T-helper 9 cell (primary cell): Measurements from ENCODE around the gene PRSS57.

Source experiments
- DNase-seq: peaks from one replicate; pipeline ENCODE4 v3.0.0-alpha.2; 2020

Gene PRSS57

DNA sequence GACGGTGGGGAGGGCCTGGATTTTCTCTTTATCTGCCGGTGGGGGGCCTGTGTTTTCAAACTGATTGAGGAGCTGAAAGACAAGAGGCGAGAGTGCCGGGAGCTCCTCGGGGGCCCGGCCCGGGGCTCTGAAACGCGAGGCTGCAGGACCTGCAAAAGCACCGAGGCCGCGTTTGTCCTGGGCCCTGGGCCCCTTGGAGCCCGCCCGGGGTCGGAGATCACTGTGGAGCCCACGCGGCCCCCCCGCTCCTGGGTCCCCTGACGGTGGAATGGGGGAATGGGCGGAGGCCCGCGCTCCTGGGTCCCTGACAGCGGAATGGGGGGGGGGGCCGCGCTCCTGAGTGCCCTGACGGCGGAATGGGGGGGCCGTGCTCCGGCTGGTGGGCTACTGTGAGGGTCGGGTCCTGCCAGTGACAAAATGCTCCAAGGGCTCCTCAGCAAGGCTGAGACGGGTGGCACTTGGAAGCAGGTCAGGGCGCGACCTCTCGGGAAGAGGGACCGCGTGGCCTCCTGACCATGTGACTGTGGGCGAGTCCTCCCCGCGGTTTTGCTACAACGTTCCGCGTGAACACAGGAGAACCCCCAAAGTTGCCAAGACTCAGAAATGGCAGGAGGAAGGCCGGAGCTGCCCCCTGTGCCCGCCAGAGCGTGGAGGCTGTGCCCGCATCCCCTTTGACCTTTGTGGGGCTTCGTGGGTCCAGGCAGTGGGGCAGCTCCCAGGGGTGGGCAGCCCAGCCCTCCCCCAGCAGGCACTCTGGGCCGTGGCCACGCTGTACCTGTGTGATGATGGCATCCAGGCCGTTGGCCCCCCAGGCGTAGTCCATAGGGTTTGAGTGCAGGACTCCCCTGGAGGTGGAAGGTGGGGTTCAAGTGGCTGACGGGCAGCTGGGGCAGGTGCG, 46.1 kb downstream of the PRSS57 start:
- DNase-seq: no peak

DNA sequence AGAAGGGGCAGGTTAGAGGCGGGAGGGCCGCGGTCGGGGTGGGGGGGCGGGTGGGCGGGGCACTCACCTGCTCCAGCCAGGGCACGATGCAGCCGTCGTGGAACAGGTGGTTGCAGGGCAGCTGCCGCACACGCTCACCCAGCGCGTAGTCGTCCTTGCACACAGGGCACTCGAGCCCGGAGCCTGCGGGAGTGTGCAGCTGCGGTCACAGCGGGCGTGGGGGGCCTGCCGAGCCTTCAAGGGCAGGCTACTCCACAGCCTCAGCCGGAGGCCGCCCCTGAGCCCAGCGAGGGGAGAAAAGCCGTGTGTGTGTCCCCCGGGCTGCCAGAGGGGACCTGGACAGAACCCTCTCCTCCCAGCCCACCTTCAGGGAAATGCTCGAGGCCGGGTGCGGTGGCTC, 46.9 kb downstream of the PRSS57 start:
- DNase-seq: no peak

- DNase-seq: no peak
Measured at GRCh38 chr19:647566-648284, 47.5 kb downstream of the PRSS57 start.

GRCh38 chr19:646779-647565, 48.3 kb downstream of the PRSS57 start:
- DNase-seq: no peak

GRCh38 chr19:645912-646778, 49.1 kb downstream of the PRSS57 start:
- no peak for DNase-seq

- DNase-seq: no peak
Measured at GRCh38 chr19:644789-645188, 50.5 kb downstream of the PRSS57 start.

- DNase-seq: no peak
Measured at GRCh38 chr19:644363-644762, 50.9 kb downstream of the PRSS57 start.

- no peak for DNase-seq
Measured at GRCh38 chr19:643736-644135, 51.5 kb downstream of the PRSS57 start.

GRCh38 chr19:642767-643727, 52.2 kb downstream of the PRSS57 start:
- DNase-seq: no peak

GRCh38 chr19:641702-642101, 53.5 kb downstream of the PRSS57 start:
- DNase-seq: no peak

DNA sequence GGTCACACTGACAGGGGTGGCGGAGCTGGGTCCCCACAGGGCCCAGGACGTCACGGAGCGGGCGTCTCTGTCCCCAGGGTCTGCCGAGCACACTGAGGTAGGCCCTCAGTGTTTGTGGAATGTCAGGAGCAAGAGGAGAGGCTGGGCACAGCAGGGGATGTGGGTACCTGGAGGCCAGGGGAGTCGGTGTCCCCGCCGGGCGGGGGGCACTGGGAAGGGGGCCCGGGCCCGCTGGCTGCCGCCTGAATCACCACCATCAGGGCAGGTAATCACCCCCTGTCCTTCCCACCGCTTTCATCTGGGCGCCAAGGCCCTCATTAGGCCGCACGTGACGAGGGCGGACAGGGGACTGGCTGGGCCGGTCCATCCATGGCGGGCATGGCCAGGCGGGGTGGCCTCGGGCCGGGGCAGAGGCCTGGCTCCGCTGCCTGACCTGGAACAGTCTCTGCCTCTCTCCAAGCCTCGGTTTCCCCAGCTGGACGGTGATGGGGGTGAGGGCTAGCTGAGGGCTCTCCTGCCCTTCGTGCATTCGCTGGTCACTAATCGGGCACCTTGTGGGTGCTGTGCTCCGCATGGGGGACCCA, 54.6 kb downstream of the PRSS57 start:
- no peak for DNase-seq

GRCh38 chr19:640161-640558, 55.1 kb downstream of the PRSS57 start:
- no peak for DNase-seq

DNA sequence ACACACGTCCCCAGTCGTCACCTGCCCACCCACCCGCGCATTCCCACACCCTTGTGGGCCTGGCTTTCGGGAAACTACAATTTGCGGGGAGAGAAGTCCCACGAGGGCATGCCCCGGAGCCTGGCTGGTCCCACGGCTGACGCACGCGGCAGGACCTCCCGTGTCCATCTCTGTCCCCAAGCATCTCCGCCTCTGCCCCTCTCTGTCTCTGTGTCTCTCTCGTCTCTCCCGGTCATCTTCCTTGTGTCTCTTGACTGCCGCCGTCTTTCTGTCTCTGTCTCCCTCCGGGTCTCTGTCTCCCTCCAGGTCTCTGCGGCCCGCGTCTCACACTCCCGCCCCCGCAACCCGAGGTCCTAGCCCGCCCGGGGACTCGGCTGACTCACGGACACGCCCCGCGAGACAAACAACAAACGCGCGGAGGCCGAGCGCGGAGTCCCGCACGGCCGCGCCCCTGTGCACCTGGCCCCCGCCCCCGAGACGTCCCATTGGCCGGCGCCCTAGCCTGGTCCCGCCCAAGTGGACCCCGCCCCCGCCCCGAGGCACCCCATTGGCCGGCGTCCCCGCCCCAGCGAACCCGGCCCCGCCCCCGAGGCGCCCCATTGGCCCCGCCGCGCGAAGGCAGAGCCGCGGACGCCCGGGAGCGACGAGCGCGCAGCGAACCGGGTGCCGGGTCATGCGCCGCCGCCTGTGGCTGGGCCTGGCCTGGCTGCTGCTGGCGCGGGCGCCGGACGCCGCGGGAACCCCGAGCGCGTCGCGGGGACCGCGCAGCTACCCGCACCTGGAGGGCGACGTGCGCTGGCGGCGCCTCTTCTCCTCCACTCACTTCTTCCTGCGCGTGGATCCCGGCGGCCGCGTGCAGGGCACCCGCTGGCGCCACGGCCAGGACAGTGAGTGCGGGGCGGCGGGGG, 55.7 kb downstream of the PRSS57 start, which contains the start of gene FGF22:
FGF22 (plus strand) TSS at position 627 of the 908 bp plus-strand sequence; CDS start at position 674, 47 bp downstream.
- peak; percentile 98 for DNase-seq

GRCh38 chr19:638906-639252, 56.4 kb downstream of the PRSS57 start:
- DNase-seq: no peak
